Liver (tissue), 9 donors: ENCODE measurements around the gene BARHL2. TPM values are rescaled to one million over a fixed set of nuclear protein-coding genes. Genes with fewer than 3 reads are reported as not detected.

ENCODE experiments used
- DNase-seq: peaks from one replicate; pipeline ENCODE4 v3.0.0-alpha.2; 2017; ENCODE audit warnings: low spot score
- H3K27ac ChIP-seq, 2 donors: one replicate each; pipeline ENCODE4 v1.7.0; 2013; ENCODE audit warnings: inconsistent platforms in 2 of 2, low read length in 2 of 2, control low read depth in 1 of 2, low read depth in 1 of 2, mild to moderate bottlenecking in 1 of 2
- H3K27me3 ChIP-seq, 4 donors: one replicate each; pipeline versions ENCODE4 v1.6.1 to v1.7.0; 2013; ENCODE audit warnings: low read length in 3 of 4, inconsistent platforms in 1 of 4, mild to moderate bottlenecking in 1 of 4, moderate library complexity in 1 of 4; ENCODE audit not compliant: control insufficient read depth in 4 of 4, insufficient read depth in 4 of 4
- H3K36me3 ChIP-seq, 4 donors: one replicate each; pipeline versions ENCODE4 v1.6.1 to v1.7.0; 2013; ENCODE audit warnings: low read length in 3 of 4, mild to moderate bottlenecking in 3 of 4, low read depth in 1 of 4, moderate library complexity in 1 of 4; ENCODE audit not compliant: control insufficient read depth in 4 of 4, insufficient read depth in 3 of 4
- H3K4me1 ChIP-seq, 4 donors: one replicate each; pipeline versions ENCODE4 v1.6.1 to v1.7.0; 2013; ENCODE audit warnings: low read length in 3 of 4, mild to moderate bottlenecking in 3 of 4, moderate library complexity in 1 of 4; ENCODE audit not compliant: control insufficient read depth in 4 of 4, insufficient read depth in 4 of 4
- H3K4me3 ChIP-seq, 3 donors: one replicate each; pipeline versions ENCODE4 v1.6.1 to v1.7.0; 2013; ENCODE audit warnings: low read length in 3 of 3, control low read depth in 1 of 3, low read depth in 1 of 3, mild to moderate bottlenecking in 1 of 3
- H3K9ac ChIP-seq, 2 donors: one replicate each; pipeline ENCODE4 v1.7.0; 2013; ENCODE audit warnings: low read length in 2 of 2, mild to moderate bottlenecking in 2 of 2, moderate library complexity in 2 of 2, control low read depth in 1 of 2, low read depth in 1 of 2
- H3K9me3 ChIP-seq, 4 donors: one replicate each; pipeline versions ENCODE4 v1.6.1 to v1.7.0; 2013; ENCODE audit warnings: low read length in 3 of 4; ENCODE audit not compliant: control insufficient read depth in 4 of 4
- ATF3 ChIP-seq: IDR thresholded peaks from 2 replicates; pipeline ENCODE4 v1.6.1; 2016; ENCODE audit warnings: antibody characterized with exemption
- CTCF ChIP-seq: fragments of 150-350 bp; IDR thresholded peaks from 2 replicates; pipeline ENCODE4 v1.5.1; 2017; ENCODE audit warnings: improper control_type of control experiment, low read depth, low read length; ENCODE audit not compliant: missing input control
- FOXA1 ChIP-seq: IDR thresholded peaks from 2 replicates; pipeline ENCODE4 v1.6.1; 2016; ENCODE audit warnings: antibody characterized with exemption
- FOXA2 ChIP-seq: IDR thresholded peaks from 2 replicates; pipeline ENCODE4 v1.6.1; 2016; ENCODE audit warnings: antibody characterized with exemption
- HNF4A ChIP-seq, 2 donors: conservative IDR thresholded peaks; 2 replicates each; pipeline ENCODE4 v1.6.1; 2016; ENCODE audit warnings: antibody characterized with exemption in 2 of 2, mild to moderate bottlenecking in 2 of 2
- HNF4G ChIP-seq: IDR thresholded peaks from 2 replicates; pipeline ENCODE4 v1.6.1; 2016; ENCODE audit warnings: antibody characterized with exemption
- JUND ChIP-seq, 2 donors: IDR thresholded peaks; 2 replicates each; pipeline ENCODE4 v1.6.1; 2016; ENCODE audit warnings: antibody characterized with exemption in 2 of 2
- MAX ChIP-seq: IDR thresholded peaks from 2 replicates; pipeline ENCODE4 v1.6.1; 2016; ENCODE audit warnings: antibody characterized with exemption
- NR2F2 ChIP-seq: IDR thresholded peaks from 2 replicates; pipeline ENCODE4 v1.6.1; 2016; ENCODE audit warnings: antibody characterized with exemption
- RAD21 ChIP-seq, 2 donors: IDR thresholded peaks; 2 replicates each; pipeline ENCODE4 v1.6.1; 2016; ENCODE audit warnings: antibody characterized with exemption in 2 of 2, mild to moderate bottlenecking in 2 of 2
- REST ChIP-seq: IDR thresholded peaks from 2 replicates; pipeline ENCODE4 v1.6.1; 2016; ENCODE audit warnings: antibody characterized with exemption, mild to moderate bottlenecking
- RXRA ChIP-seq, 2 donors: IDR thresholded peaks; 2 replicates each; pipeline ENCODE4 v1.6.1; 2017 to 2018; ENCODE audit warnings: antibody characterized with exemption in 2 of 2, mild to moderate bottlenecking in 1 of 2
- SP1 ChIP-seq: IDR thresholded peaks from 2 replicates; pipeline ENCODE4 v1.6.1; 2018; ENCODE audit warnings: antibody characterized with exemption, mild to moderate bottlenecking
- TAF1 ChIP-seq: conservative IDR thresholded peaks from 2 replicates; pipeline ENCODE4 v1.6.1; 2016; ENCODE audit warnings: antibody characterized with exemption, mild to moderate bottlenecking
- YY1 ChIP-seq: IDR thresholded peaks from 2 replicates; pipeline ENCODE4 v1.6.1; 2016; ENCODE audit warnings: antibody characterized with exemption, mild to moderate bottlenecking
- WGBS: extraction: QIAGEN DNeasy Blood & Tissue Kit; methylation state at CpG from one replicate; pipeline ENCODE4 v1.1.7; 2013; 5-methylcytosine and 5-hydroxymethylcytosine counted together
- polyA plus RNA-seq, 2 donors: library from polyadenylated mRNA; stranded (reverse) in 1 of 2; unstranded in 1 of 2; fragments of 200-250 nt in 1 of 2; fragments of >200 nt in 1 of 2; fragmentation: Nextera tagmentation in 1 of 2; extraction: Ambion mirVana in 1 of 2; gene quantifications; one replicate each; pipeline versions ENCODE4 v1.2.1 to v1.2.3, GENCODE V29; 2013 to 2015
- total RNA-seq, 2 donors: library from RNA; depleted of rRNA; stranded (reverse); fragments of >200 nt; gene quantifications; one replicate each; pipeline ENCODE4 v1.2.3, GENCODE V29; 2014
- donor health status: healthy.
- donor health status: healthy.
- donor health status: healthy.
- donor health status: healthy.
- donor health status: healthy.

The BARHL2 gene
- total and polyA plus RNA-seq, 4 donors = not detected

GRCh38 chr1:90675161-90675847 is 41.8 kb downstream of the BARHL2 start:
- peaks cover 0 to 9% (median 0%) of the 10 kb centered on the region in 4 donors for H3K27me3 ChIP-seq
- TF ChIP-seq HNF4G (no peak), FOXA1 (no peak), YY1 (no peak), NR2F2 (no peak), HNF4A (conservative IDR thresholded peaks at IDR 0.05) (no peak), SP1 (no peak), CTCF (no peak), ATF3 (no peak), MAX (no peak), TAF1 (no peak), JUND (IDR thresholded peaks at IDR 0.05) (no peak), FOXA2 (no peak), REST (no peak), RXRA (IDR thresholded peaks at IDR 0.05) (no peak), RAD21 (IDR thresholded peaks at IDR 0.05) (no peak)
- no peaks in the 10 kb centered on the region for H3K36me3 ChIP-seq
- 85% methylated on average over 1 of the region's 1 CpG for WGBS
- H3K9me3 ChIP-seq = peaks cover 2 to 11% (median 3%) of the 10 kb centered on the region in 4 donors
- H3K4me1 ChIP-seq = no peaks in the 10 kb centered on the region
- no peak for DNase-seq
- H3K9ac ChIP-seq = no peak overlapping the region
- H3K27ac ChIP-seq = no peak overlapping the region
- no peak overlapping the region for H3K4me3 ChIP-seq

- Histone ChIP-seq H3K4me3 (no peak overlapping the region), H3K9me3 (peaks cover 2 to 11% (median 3%) of the 10 kb centered on the region in 4 donors), H3K36me3 (no peaks in the 10 kb centered on the region), H3K4me1 (no peaks in the 10 kb centered on the region), H3K9ac (no peak overlapping the region), H3K27me3 (peaks cover 0 to 9% (median 0%) of the 10 kb centered on the region in 4 donors), H3K27ac (no peak overlapping the region)
- no peak for DNase-seq
- no peak for TF ChIP-seq FOXA2
- TF ChIP-seq RAD21 (IDR thresholded peaks at IDR 0.05) = no peak
- no peak for TF ChIP-seq YY1
- TF ChIP-seq SP1 = no peak
- no peak for TF ChIP-seq RXRA (IDR thresholded peaks at IDR 0.05)
- WGBS = 80% methylated on average over 3 of the region's 3 CpGs
Observed at GRCh38 chr1:90671741-90672140, 45.4 kb downstream of the BARHL2 start.
